Mucosa of stomach (tissue), 1 donor: ENCODE results near the gene CACNA2D4.

Experiments
- H3K27me3 ChIP-seq: one replicate; pipeline ENCODE4 v1.7.0; 2013; ENCODE audit warnings: mild to moderate bottlenecking, low read length; ENCODE audit not compliant: control insufficient read depth, insufficient read depth
- H3K36me3 ChIP-seq: one replicate; pipeline ENCODE4 v1.7.0; 2013; ENCODE audit warnings: low read length; ENCODE audit not compliant: control insufficient read depth, insufficient read depth
- H3K4me1 ChIP-seq: one replicate; pipeline ENCODE4 v1.7.0; 2013; ENCODE audit warnings: mild to moderate bottlenecking, low read length; ENCODE audit not compliant: control insufficient read depth, insufficient read depth
- H3K4me3 ChIP-seq: one replicate; pipeline ENCODE4 v1.7.0; 2013; ENCODE audit warnings: low read length
- H3K9ac ChIP-seq: one replicate; pipeline ENCODE4 v1.7.0; 2013; ENCODE audit warnings: mild to moderate bottlenecking, low read length, moderate library complexity
- H3K9me3 ChIP-seq: one replicate; pipeline ENCODE4 v1.7.0; 2013; ENCODE audit warnings: mild to moderate bottlenecking, low read length, moderate library complexity; ENCODE audit not compliant: control insufficient read depth
- donor health status: Pancreatic carcinoma.

The CACNA2D4 gene

DNA sequence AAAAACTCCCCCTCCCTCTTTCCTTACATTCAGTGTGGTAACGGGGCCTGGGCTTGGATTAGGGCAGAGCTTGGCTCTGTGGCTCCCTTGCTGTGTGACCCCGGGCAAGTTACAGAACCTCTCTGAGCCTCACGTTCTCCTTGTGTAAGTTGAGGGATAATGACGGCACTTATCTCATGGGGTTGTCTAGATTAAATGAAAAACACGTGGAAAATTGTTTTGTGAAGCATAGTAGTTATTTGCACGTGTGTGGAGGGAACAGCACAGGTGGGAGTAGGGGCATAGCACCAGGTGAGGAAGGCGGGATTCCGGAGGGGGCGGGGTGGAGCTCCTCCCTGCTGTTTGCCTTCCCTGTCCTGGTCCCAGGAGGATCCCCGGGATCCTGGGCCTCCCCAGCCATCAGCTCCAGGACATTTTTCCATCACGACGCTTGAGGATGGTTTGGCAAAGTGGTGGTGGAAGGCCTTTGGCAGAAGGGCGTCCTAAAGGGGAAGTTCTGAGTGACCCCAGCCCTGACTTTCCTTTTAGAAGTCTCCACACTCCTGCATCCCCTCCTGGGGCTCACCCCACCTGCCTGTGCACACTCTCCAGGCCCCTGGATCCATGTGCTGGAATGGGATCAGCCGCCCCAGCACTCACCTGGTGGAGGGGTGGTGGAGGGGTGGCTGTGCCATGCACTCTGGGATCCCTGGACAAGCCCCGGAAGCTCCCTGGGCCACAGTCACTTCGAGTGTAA, 75.4 kb downstream of the CACNA2D4 start:
- Histone ChIP-seq H3K9ac (no peak overlapping the region), H3K27me3 (peaks cover 15% of the 10 kb centered on the region), H3K9me3 (no peaks in the 10 kb centered on the region), H3K4me1 (no peaks in the 10 kb centered on the region), H3K36me3 (no peaks in the 10 kb centered on the region), H3K4me3 (no peak overlapping the region)

DNA sequence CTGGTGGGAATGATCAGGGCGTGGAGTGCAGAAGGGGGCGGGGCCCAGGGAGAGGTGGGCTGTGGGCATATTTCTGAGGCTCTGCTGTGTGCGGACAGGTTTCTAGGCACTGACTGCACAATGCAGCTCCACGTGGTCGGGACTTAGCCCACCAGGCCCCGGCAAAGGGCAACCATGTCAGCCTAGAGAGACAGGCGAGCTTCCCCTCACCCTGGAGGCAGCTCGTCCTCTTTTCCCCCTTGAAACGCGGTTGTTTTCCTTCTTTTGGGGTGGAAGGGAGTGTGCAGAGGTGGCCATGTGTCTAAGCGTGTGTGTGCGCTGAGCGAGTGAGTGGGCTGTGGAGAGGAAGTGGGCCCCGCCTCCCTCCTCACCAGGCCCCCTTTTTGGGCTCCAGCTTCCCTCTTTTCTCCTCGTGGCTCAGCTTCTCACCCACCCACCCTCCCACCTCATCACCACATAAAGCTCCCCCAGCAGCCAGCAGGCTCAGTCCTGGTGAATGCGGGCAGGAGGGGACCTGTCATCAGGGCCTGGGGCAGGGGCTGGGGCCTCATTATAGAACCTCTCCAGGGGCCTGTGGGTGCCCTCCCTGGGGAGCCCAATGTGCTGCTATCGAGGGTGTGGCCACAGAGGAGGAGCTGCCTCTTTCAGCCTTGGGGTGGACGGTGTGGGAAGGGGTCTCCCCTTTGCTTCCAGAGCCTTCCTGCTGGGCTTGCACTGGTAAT, 76.1 kb downstream of the CACNA2D4 start:
- no peak overlapping the region for H3K4me3 ChIP-seq

GRCh38 chr12:1841586-1842182, 76.8 kb downstream of the CACNA2D4 start:
- Histone ChIP-seq H3K36me3 (no peaks in the 10 kb centered on the region), H3K4me1 (no peaks in the 10 kb centered on the region), H3K9me3 (no peaks in the 10 kb centered on the region), H3K9ac (no peak overlapping the region), H3K4me3 (no peak overlapping the region), H3K27me3 (peaks cover 15% of the 10 kb centered on the region)

More for the DNA sequence above, 76.1 kb downstream of the CACNA2D4 start:
- no peaks in the 10 kb centered on the region for H3K4me1 ChIP-seq
- peaks cover 15% of the 10 kb centered on the region for H3K27me3 ChIP-seq
- no peak overlapping the region for H3K9ac ChIP-seq
- no peaks in the 10 kb centered on the region for H3K36me3 ChIP-seq
- H3K9me3 ChIP-seq: no peaks in the 10 kb centered on the region

- Histone ChIP-seq H3K27me3 (peaks cover 15% of the 10 kb centered on the region), H3K4me1 (no peaks in the 10 kb centered on the region), H3K9me3 (no peaks in the 10 kb centered on the region), H3K4me3 (no peak overlapping the region), H3K9ac (no peak overlapping the region), H3K36me3 (no peaks in the 10 kb centered on the region)
Observed at GRCh38 chr12:1840981-1841425, 77.4 kb downstream of the CACNA2D4 start.

GRCh38 chr12:1839956-1840951, 78.2 kb downstream of the CACNA2D4 start:
- Histone ChIP-seq H3K9ac (no peak overlapping the region), H3K4me1 (no peaks in the 10 kb centered on the region), H3K36me3 (no peaks in the 10 kb centered on the region), H3K4me3 (no peak overlapping the region), H3K27me3 (peaks cover 15% of the 10 kb centered on the region), H3K9me3 (no peaks in the 10 kb centered on the region)

DNA sequence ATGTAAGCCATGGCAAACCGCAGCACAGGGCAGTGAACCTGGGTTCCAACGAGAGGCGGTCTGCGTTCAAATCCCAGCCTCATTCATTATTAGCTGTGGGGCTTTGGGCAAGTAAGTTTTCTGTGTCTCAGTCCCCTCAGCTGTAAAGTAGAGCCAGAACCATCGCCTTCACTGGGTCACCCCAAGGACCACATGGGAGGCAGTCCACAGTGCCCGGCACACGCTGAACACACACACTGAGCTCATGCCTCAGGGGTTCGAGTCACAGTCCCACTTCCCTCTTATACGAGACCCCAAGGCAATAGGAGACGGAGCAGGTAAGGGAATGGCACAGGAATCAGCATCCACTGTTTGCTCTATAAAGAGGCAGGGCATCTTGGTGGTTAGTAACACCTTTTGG, 79.0 kb downstream of the CACNA2D4 start:
- no peaks in the 10 kb centered on the region for H3K4me1 ChIP-seq
- H3K9ac ChIP-seq: no peak overlapping the region
- H3K36me3 ChIP-seq: no peaks in the 10 kb centered on the region
- H3K27me3 ChIP-seq: peaks cover 13% of the 10 kb centered on the region
- H3K4me3 ChIP-seq: no peak overlapping the region
- no peaks in the 10 kb centered on the region for H3K9me3 ChIP-seq

- Histone ChIP-seq H3K27me3 (peaks cover 9% of the 10 kb centered on the region), H3K9ac (no peak overlapping the region), H3K4me1 (no peaks in the 10 kb centered on the region), H3K4me3 (no peak overlapping the region), H3K36me3 (no peaks in the 10 kb centered on the region), H3K9me3 (no peaks in the 10 kb centered on the region)
Observed at GRCh38 chr12:1838994-1839365, 79.5 kb downstream of the CACNA2D4 start.

GRCh38 chr12:1838205-1838993, 80.1 kb downstream of the CACNA2D4 start:
- Histone ChIP-seq H3K9me3 (no peaks in the 10 kb centered on the region), H3K27me3 (peaks cover 11% of the 10 kb centered on the region), H3K4me3 (no peak overlapping the region), H3K9ac (no peak overlapping the region), H3K4me1 (no peaks in the 10 kb centered on the region), H3K36me3 (no peaks in the 10 kb centered on the region)

DNA sequence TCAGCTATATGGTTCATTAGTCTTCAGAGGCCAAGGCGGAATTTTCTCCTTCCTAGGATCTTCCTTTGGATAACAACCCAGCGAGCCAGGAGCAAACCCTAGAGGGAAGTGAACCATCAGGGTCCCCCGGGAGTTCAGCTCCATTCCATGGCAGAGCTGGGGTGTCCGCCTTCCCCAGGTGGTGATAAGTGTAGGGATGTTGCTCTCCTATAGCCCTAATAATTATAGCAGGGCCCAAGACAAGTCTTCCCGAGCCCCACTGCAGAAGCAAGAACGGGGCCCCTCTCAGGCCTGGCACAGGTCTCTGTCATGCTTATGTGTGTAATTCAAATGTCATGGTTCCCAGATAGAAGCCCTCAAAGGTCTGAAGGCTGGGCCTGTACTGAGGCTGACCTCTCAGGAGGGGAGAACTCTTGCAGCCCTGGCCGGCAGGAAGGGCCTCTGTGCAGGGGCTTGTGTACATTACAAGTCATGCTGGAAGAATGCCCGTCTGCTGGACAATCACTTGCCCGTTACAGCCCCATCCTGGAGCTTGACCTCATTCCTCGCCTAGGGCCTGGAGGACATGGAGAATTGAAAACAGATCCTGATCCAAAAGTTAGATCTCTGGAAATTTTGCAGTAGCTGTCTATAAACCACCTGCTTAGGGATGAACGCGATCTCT, 80.8 kb downstream of the CACNA2D4 start:
- Histone ChIP-seq H3K4me1 (no peaks in the 10 kb centered on the region), H3K4me3 (no peak overlapping the region), H3K9ac (no peak overlapping the region), H3K9me3 (no peaks in the 10 kb centered on the region), H3K27me3 (peaks cover 8% of the 10 kb centered on the region), H3K36me3 (no peaks in the 10 kb centered on the region)

GRCh38 chr12:1836854-1837421, 81.5 kb downstream of the CACNA2D4 start:
- no peak overlapping the region for H3K9ac ChIP-seq
- no peaks in the 10 kb centered on the region for H3K4me1 ChIP-seq
- H3K4me3 ChIP-seq: no peak overlapping the region
- H3K36me3 ChIP-seq: no peaks in the 10 kb centered on the region
- H3K27me3 ChIP-seq: peaks cover 5% of the 10 kb centered on the region
- no peaks in the 10 kb centered on the region for H3K9me3 ChIP-seq
